Activated CD8-positive, alpha-beta memory T cell treated with anti-CD3 and anti-CD28 coated beads, Interleukin-2, amount 50 U/mL, for 1 hour (primary cell): ENCODE data around the gene ATXN10.
"Not testable (repeated sequence)": the region's sequence is repeated elsewhere in the genome, so short reads cannot be mapped to it uniquely, and the experiment has no call there.

ENCODE experiments used
- DNase-seq: peaks from one replicate; pipeline ENCODE4 v3.0.0-alpha.2; 2020; ENCODE audit errors: extremely low read depth

Gene ATXN10

GRCh38 chr22:45642986-45643385 is 28.6 kb upstream of the ATXN10 start:
- DNase-seq: no peak

GRCh38 chr22:45644714-45645113 is 26.9 kb upstream of the ATXN10 start:
- no peak for DNase-seq

DNA sequence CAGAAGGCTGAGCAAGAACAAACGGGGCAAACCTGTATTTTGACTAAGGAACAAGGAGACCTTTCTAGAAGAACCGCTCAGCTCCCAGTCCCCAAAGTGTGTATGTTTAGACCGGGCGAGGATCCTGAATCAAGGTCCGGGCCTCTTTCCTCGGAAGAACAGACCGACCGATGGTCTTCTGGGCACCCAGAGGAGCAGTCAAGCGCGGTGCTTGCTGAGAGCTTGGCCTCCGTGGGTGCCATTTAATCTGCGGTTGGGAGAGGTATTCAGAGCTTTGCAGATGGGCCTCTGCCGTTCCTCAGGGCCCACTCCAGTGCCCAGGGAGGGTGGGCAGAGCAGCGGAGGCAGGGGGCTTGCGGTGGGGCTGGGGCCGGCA is 26.5 kb upstream of the ATXN10 start:
- no peak for DNase-seq

- DNase-seq: peak; percentile 28
Measured at GRCh38 chr22:45645526-45646414, 25.9 kb upstream of the ATXN10 start.

DNA sequence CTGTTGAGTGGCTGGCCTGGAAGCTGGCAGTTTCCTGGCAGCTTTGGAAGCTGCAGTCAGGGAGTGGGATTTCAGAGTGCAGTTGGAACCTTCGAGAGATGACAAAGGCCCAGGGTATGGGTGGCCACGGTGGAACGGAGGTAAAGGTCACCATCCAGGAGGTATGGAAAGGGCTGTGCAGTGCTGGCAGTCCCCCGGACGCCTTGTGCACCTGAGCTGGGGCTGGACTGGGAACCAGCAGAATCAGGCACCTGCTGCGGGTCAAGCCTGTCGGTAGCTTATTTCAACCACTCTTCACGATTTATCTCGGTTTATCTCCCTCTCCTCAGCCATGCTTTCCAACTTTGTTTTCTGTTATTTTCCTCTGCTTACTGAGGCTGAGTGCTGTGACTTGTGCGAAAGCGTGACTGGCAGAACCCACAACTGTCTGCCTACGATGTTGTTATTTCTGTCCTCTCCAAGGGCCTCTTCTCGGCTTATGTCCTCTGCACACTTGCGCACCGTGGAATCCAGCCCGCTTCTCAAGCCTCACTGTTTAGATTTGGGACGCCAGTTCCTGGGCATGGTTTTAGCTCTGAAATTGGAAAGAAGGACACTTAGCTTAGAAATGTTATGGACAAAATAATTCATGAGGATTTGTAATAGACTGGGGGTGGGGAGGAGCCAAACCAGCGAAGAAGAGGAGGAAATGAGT is 24.0 kb upstream of the ATXN10 start:
- DNase-seq: no peak

GRCh38 chr22:45648301-45649117 is 23.1 kb upstream of the ATXN10 start:
- no peak for DNase-seq

GRCh38 chr22:45649809-45650208 is 21.8 kb upstream of the ATXN10 start:
- DNase-seq: no peak

- no peak for DNase-seq
Measured at GRCh38 chr22:45650721-45651120, 20.9 kb upstream of the ATXN10 start.

- no peak for DNase-seq
Measured at GRCh38 chr22:45651931-45652528, 19.6 kb upstream of the ATXN10 start.

DNA sequence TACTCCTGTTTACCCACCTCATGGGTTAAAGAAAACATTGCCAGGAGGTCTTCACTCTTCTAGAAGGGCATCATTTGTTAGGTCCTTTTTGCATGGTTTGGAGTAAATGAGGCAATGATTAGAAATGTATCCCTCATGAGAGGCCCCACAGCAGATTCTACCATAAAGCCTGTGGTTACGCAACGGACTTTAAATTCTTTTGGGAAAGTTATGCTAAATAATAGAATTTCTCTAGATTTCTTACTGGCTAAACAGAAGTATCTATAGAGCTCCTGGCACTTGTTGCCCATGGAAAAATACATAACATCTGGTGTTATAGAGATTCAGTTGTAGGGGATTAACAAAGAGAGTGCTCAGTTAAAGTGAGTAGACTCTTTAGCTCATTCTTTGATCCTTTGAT is 15.1 kb upstream of the ATXN10 start:
- DNase-seq: no peak

DNA sequence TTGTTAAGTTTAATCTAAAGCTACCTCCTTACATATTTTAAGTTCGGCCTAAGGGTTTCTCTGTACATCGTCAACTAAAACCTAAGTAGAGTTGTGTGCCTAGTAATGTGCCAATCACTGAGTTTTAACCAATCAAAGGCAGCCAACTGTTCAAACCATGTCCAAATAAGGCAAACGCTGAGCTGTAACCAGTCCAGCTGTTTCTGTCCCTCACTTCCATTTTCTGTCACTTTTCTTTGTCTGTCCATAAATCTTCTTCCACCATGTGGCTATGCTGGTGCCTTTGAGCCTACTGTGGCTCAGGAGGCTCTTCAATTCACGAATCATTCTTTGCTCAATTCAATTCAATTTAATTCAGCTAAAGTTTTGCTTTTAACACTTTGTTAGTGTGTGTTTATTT is 13.9 kb upstream of the ATXN10 start:
- DNase-seq: no peak

DNA sequence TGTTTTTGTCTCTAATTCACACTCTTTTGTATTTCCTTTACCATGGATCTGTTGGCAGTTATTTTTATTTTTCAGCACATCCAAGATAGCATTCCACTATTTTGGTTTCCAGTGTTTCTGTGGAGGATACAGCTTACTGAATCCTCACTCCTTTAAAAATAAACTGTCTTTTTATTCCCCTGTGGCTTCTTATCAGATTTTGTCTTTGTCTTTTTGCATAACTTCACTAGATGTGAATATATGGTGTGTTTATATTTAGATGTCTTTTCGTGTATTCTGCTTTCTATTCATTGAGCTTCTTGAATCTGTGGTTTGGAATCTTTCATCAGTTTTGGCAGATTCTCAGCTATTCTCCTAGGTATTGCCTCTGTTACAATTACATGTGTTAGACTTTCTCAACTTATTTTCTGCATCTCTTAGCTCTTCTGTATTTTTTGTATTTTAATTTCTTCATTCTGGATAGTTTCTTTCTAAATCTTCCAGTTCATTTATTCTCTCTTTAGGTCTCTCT is 7.4 kb upstream of the ATXN10 start:
- no peak for DNase-seq

DNA sequence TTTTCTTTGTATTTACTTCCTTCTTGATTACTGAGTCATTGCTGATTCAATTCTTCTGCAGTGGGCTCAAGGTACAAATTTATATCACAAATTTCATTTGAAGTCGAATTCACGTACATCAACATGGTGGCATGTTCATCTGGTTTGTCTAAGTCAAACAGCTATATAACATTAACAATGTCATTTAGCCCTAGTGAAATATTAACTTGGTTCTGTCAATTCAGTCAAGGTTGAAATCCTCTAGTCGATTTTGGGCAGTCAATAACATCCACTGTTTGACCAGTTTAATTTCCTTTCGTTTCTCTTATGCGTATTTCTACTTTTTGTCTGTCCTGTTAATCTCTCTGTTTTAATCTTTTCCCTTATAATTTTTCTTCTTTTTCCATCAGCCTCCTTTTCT is 4.1 kb upstream of the ATXN10 start:
- no peak for DNase-seq

DNA sequence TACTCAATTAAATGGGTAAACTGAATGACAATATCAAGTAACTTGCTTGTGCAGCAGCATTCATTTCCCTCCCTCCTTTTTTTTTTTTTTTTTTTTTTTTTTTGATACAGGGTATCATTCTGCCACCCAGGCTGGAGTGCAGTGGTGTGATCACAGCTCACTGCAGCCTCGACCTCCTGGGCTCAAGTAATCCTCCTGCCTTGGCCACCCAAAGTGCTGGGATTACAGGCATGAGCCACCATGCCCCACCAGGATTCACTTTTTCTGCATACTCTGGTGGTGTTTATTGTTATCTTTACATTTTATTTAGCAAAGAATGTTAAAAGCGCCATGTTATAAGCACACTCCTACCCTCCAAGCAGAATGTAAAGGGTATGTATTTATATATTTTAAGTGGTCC is 1.3 kb upstream of the ATXN10 start:
- DNase-seq: not testable (repeated sequence)

DNA sequence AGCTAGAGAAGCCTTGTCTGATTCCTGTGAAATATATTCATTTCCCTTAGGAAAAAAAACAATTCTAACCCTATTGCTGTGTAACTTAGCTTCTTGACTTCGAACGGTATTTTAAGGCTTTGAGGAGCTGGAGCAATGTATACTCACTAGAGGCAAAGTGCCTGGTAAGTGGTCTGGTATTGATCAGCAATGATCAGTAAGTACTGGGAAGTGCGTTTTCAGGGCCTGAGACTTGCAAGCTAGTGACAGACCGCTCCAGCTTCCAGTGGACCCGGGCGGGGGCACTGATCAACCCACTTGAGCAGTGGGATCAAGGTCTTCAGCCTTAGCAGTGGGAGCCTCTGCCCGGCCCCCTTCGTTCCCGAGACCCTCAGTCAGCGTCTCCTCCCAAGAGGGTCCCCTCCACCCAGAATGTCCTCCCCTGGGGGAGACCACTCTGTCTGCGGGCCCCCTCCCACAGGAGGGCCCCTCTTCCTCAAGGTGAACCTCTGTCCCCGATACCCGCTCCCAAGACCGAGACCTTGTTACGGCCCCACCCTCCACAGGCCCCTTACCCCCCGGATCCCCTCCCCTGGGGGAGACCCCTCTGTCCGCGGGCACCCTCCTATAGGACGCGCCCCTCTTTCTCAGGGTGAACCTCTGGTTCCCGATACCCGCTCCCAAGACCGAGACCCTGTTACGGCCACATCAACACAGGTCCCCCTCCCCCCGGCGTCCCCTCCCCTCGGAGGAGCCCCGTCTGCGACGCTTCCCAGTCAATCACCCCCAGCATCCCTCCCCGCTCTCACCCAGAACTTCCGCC is 452 bp upstream of the ATXN10 start:
- no peak for DNase-seq

GRCh38 chr22:45672564-45673481 is 1.2 kb downstream of the ATXN10 start:
- no peak for DNase-seq

GRCh38 chr22:45673482-45674175 is 2.0 kb downstream of the ATXN10 start:
- no peak for DNase-seq

GRCh38 chr22:45676024-45676423 is 4.4 kb downstream of the ATXN10 start:
- DNase-seq: no peak

DNA sequence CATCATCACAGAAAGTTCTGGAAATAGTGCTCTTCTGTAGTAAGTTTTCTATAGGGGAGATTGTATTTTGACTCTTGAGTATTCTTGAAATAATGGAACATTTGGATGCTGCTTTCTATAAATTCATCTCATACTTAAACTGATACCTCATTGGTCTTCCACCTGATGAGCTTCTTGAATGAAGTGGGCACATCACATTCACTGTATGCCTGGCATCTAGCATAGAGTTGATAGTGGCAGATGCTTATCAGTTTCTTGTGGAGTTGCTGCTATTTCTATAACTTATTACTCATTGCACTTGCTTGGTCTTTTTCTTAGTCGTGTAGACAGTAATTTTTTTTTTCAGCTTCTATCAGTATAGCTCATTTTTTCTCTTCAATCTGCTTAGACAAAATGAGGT is 5.4 kb downstream of the ATXN10 start:
- DNase-seq: no peak
